Cardiac muscle cell (in vitro differentiated cells and primary cell): ENCODE data around the gene TMCO1. TPM values are rescaled to one million over a fixed set of nuclear protein-coding genes. Genes with fewer than 3 reads are reported as not detected.
"Not testable (repeated sequence)": the region's sequence is repeated elsewhere in the genome, so short reads cannot be mapped to it uniquely, and the experiment has no call there.

ENCODE experiments used
- DNase-seq, 2 donors: peaks; one replicate each; pipeline versions ENCODE4 v3.0.0 to v3.0.0-alpha.2; 2010 to 2017; ENCODE audit warnings: low read depth in 1 of 2, low spot score in 1 of 2
- H3K27ac ChIP-seq: fragments of 200-600 bp; sonication (generic); 2 replicates; pipeline ENCODE4 v1.5.1; 2016
- H3K27me3 ChIP-seq: fragments of 200-600 bp; sonication (generic); 2 replicates; pipeline ENCODE4 v1.6.0; 2016; ENCODE audit warnings: control low read depth
- H3K36me3 ChIP-seq: fragments of 200-600 bp; sonication (generic); 2 replicates; pipeline ENCODE4 v1.5.1; 2016; ENCODE audit warnings: control low read depth
- H3K4me1 ChIP-seq: fragments of 200-600 bp; sonication (generic); 2 replicates; pipeline ENCODE4 v1.8.1; 2017; ENCODE audit warnings: low read depth, mild to moderate bottlenecking, mixed run types
- H3K4me3 ChIP-seq: fragments of 200-600 bp; sonication (generic); 2 replicates; pipeline ENCODE4 v1.5.1; 2016; ENCODE audit warnings: mild to moderate bottlenecking
- H3K9me3 ChIP-seq: fragments of 200-600 bp; sonication (generic); 2 replicates; pipeline ENCODE4 v1.5.1; 2017; ENCODE audit warnings: low read depth, mild to moderate bottlenecking, control low read depth
- CTCF ChIP-seq: IDR thresholded peaks from 2 replicates; pipeline ENCODE4 v1.5.1; 2012; ENCODE audit warnings: low read depth, mild to moderate bottlenecking, low read length
- polyA plus RNA-seq: library from polyadenylated mRNA; unstranded; fragments of >200 nt; fragmentation: Nextera tagmentation; extraction: Ambion mirVana; gene quantifications from 2 replicates; pipeline ENCODE4 v1.2.1, GENCODE V29; 2016
- total RNA-seq: library from RNA; depleted of rRNA; stranded (reverse); fragments of >200 nt; gene quantifications from 2 replicates; pipeline ENCODE4 v1.2.3, GENCODE V29; 2016

Gene TMCO1
- total RNA-seq (32.5 and 37.6 TPM in 2 replicates), polyA plus RNA-seq (84.7 and 111 TPM in 2 replicates)

DNA sequence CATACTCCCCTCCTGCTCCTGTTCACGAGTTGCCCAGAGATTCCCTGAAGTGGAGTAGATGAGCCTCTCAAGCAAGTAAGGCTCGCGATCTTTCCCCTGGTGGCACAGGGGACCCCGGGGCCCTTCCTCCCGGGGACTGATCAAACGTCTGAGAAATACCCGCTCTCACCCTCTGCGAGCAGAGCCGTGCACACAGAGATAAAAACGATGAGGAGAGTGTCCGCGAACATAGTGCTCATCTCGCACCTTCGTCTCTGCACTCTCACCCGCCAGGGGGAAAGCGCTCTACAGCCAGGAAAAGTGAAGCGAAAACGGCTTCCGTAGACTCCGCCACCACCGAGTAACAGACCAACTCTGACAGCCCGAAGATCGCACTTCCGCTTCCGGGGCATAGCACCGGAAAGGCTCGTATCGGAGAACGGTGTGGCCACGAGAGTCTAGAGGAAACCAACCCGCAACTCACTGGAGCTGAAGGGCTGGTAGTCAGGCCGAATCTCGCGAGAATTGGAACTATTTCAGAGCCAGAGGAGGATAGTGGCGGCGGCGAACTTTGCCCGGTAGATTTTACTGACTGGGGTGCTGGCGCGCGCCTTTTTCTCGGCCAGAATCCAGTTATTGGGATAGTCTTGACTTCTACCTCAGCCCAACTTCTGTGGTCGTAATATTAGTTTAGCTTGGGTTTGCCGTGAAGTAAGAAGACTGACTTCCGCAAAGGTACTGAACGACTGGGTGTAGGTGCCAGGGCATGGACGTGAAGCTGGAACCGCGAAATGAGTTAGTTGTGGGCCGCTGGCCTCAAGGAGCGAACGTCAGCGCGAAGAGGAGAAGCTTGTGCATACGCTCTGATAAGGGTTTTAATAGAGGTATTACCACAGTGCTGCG lies at the start of gene TMCO1:
Gene TMCO1, minus strand, starts transcription at position 356 of the 882 bp plus-strand sequence. Its CDS starts 117 bp downstream, at position 239.
- peak within 1 kb of the TSS; percentile 77 for H3K4me3 ChIP-seq
- peaks cover 4% of the 10 kb centered on the region for H3K36me3 ChIP-seq
- no peaks in the 10 kb centered on the region for H3K9me3 ChIP-seq
- H3K27ac ChIP-seq, result peak within 1 kb of the TSS; percentile 97
- peaks cover 7% of the 10 kb centered on the region for H3K4me1 ChIP-seq
- peak; percentile 99 for DNase-seq
- no peaks in the 10 kb centered on the region for H3K27me3 ChIP-seq
- peak; percentile 28 for TF ChIP-seq CTCF

DNA sequence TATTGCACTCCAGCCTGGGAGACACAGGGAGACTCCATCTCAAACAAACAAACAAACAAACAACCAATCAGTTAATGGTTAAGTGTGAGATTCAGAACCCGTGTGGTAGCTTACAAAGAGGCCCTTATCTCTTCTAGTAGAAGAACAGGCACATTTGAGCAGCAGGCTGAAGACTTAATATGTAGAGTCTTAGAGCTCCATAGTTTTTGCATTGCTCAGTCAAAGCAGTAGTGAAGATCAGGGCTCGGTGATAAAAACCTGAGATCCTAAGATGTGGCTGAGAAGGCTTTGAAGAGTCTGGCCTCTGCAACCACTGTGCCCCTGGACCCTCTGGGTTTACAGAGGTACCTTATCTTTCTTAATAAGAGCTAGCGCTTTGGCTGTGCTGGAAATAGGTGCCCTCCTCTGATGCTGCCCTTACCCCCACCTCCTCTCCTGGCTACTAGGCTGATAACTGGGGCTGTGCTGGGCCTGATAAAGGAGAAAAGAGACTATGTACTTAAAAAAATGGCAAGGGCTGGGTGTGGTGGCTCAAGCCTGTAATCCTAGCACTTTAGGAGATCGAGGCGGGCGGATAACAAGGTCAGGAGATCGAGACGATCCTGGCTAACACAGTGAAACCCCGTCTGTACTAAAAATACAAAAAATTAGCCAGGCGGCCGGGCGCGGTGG lies 48.3 kb upstream of the TMCO1 start:
- no peaks in the 10 kb centered on the region for H3K27me3 ChIP-seq
- H3K27ac ChIP-seq, result peak overlapping the region; percentile 11
- H3K4me1 ChIP-seq, result peaks cover 18% of the 10 kb centered on the region
- peak in 1 of 2 donors; percentile 33 for DNase-seq
- no peak overlapping the region for H3K4me3 ChIP-seq
- no peaks in the 10 kb centered on the region for H3K36me3 ChIP-seq
- H3K9me3 ChIP-seq, result no peaks in the 10 kb centered on the region
- TF ChIP-seq CTCF, result no peak

DNA sequence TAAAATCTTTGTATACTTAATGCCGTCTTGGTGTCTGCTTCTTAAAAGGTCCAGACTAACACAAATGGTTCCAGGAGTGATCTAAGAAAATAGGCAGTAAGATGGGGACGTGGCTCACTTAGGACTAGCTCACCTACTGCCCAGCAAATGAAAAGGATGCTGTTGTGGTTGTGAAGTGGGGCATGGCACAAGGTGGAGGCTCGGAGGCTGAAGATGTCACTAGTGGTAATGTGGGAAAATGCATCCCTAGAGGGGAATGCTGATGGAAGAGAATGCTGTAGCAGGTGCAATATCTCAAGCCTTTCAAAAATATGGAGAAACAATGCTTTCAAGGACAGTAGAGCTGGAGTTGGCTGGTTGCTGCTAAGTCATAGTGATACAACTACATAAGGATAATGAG lies 47.5 kb upstream of the TMCO1 start:
- Histone ChIP-seq H3K27me3 (peaks cover 2% of the 10 kb centered on the region), H3K4me3 (no peak overlapping the region), H3K36me3 (no peaks in the 10 kb centered on the region), H3K27ac (peak overlapping the region; percentile 11), H3K9me3 (no peaks in the 10 kb centered on the region), H3K4me1 (peaks cover 18% of the 10 kb centered on the region)
- no peak for DNase-seq
- no peak for TF ChIP-seq CTCF

GRCh38 chr1:165815725-165816124 lies 47.1 kb upstream of the TMCO1 start:
- peak; percentile 50 to 57 for DNase-seq
- H3K4me3 ChIP-seq, result no peak overlapping the region
- no peaks in the 10 kb centered on the region for H3K36me3 ChIP-seq
- H3K27ac ChIP-seq, result peak overlapping the region; percentile 11
- peaks cover 4% of the 10 kb centered on the region for H3K27me3 ChIP-seq
- H3K9me3 ChIP-seq, result no peaks in the 10 kb centered on the region
- peaks cover 18% of the 10 kb centered on the region for H3K4me1 ChIP-seq
- no peak for TF ChIP-seq CTCF

- H3K27ac ChIP-seq, result no peak overlapping the region
- TF ChIP-seq CTCF, result no peak
- peak in 1 of 2 donors; percentile 40 for DNase-seq
- H3K4me1 ChIP-seq, result no peaks in the 10 kb centered on the region
- H3K9me3 ChIP-seq, result no peaks in the 10 kb centered on the region
- H3K36me3 ChIP-seq, result no peaks in the 10 kb centered on the region
- H3K4me3 ChIP-seq, result no peak overlapping the region
- H3K27me3 ChIP-seq, result peaks cover 8% of the 10 kb centered on the region
Observed at GRCh38 chr1:165807613-165808012, 38.9 kb upstream of the TMCO1 start.

GRCh38 chr1:165804513-165804912 lies 35.8 kb upstream of the TMCO1 start:
- H3K27ac ChIP-seq, DNase-seq, H3K27me3 ChIP-seq, H3K36me3 ChIP-seq, H3K9me3 ChIP-seq, H3K4me3 ChIP-seq, H3K4me1 ChIP-seq: not testable (repeated sequence)
